ENCODE measurements around the gene TBX4.
"Not testable (repeated sequence)": the region's sequence is repeated elsewhere in the genome, so short reads cannot be mapped to it uniquely, and the experiment has no call there.

Gene TBX4

GRCh38 chr17:61429274-61429673, 22.9 kb upstream of the TBX4 start:
- Histone ChIP-seq H3K27ac (ENCODE audit: poor library complexity, severe bottlenecking) (no peak overlapping the region), H3K27me3 (ENCODE audit: insufficient read depth, poor library complexity, severe bottlenecking) (no peaks in the 10 kb centered on the region), H3K36me3 (ENCODE audit: low read depth) (no peaks in the 10 kb centered on the region), H3K9me3 (ENCODE audit: severe bottlenecking) (no peaks in the 10 kb centered on the region), H3K4me1 (ENCODE audit: insufficient read depth, poor library complexity, severe bottlenecking) (no peaks in the 10 kb centered on the region), H3K4me3 (ENCODE audit: severe bottlenecking) (no peak overlapping the region)
- no peak for DNase-seq (ENCODE audit: low spot score)
- no peak for ATAC-seq (ENCODE audit: low read depth)
- TF ChIP-seq, protein P1, sequence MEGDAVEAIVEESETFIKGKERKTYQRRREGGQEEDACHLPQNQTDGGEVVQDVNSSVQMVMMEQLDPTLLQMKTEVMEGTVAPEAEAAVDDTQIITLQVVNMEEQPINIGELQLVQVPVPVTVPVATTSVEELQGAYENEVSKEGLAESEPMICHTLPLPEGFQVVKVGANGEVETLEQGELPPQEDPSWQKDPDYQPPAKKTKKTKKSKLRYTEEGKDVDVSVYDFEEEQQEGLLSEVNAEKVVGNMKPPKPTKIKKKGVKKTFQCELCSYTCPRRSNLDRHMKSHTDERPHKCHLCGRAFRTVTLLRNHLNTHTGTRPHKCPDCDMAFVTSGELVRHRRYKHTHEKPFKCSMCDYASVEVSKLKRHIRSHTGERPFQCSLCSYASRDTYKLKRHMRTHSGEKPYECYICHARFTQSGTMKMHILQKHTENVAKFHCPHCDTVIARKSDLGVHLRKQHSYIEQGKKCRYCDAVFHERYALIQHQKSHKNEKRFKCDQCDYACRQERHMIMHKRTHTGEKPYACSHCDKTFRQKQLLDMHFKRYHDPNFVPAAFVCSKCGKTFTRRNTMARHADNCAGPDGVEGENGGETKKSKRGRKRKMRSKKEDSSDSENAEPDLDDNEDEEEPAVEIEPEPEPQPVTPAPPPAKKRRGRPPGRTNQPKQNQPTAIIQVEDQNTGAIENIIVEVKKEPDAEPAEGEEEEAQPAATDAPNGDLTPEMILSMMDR (IDR thresholded peaks at IDR 0.05; ENCODE audit: poor library complexity, severe bottlenecking) = no peak

GRCh38 chr17:61429831-61430230, 22.4 kb upstream of the TBX4 start:
- H3K9me3 ChIP-seq (ENCODE audit: severe bottlenecking); H3K4me3 ChIP-seq (ENCODE audit: severe bottlenecking); H3K4me1 ChIP-seq (ENCODE audit: insufficient read depth, poor library complexity, severe bottlenecking); H3K27ac ChIP-seq (ENCODE audit: poor library complexity, severe bottlenecking); H3K27me3 ChIP-seq (ENCODE audit: insufficient read depth, poor library complexity, severe bottlenecking); ATAC-seq (ENCODE audit: low read depth); DNase-seq (ENCODE audit: low spot score); H3K36me3 ChIP-seq (ENCODE audit: low read depth): not testable (repeated sequence)

DNA sequence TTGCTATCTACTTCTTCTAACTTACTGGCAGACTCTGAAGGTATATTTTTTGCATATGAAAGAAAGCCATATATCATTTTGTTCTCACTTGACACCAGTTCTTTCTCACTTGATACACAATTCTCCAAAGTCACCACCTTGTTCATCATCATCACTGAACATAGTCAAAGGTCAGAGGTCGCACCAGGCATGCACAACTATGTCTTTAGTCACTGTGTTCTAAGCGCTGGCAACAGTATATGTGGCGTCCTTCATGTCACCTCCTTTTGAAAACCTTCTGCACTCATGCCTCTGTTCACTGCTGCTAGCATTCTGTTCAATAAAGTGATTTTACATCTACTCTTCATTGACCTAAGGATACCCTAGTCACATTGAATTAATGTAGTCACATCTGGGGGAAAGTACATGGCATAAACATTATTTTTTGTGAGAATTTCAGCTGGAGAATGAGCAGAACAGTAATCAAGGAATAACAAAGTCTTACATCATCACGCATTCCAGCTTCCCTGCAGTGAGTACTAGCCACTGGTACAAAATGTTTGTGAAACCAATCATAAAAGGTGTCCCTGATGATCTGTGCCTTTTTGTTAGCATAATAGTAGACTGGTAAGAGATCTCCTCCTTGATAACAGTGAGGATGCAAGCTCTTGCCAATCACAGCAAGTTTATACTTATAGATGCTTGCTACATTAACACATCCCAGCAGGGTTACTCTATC, 20.5 kb upstream of the TBX4 start:
- Histone ChIP-seq H3K36me3 (ENCODE audit: low read depth) (no peaks in the 10 kb centered on the region), H3K4me1 (ENCODE audit: insufficient read depth, poor library complexity, severe bottlenecking) (no peaks in the 10 kb centered on the region), H3K9me3 (ENCODE audit: severe bottlenecking) (peaks cover 4% of the 10 kb centered on the region), H3K27ac (ENCODE audit: poor library complexity, severe bottlenecking) (no peak overlapping the region), H3K27me3 (ENCODE audit: insufficient read depth, poor library complexity, severe bottlenecking) (no peaks in the 10 kb centered on the region), H3K4me3 (ENCODE audit: severe bottlenecking) (no peak overlapping the region)
- ATAC-seq (ENCODE audit: low read depth) = no peak; the same call in 2 of the 3 replicates
- TF ChIP-seq, protein P1 (IDR thresholded peaks at IDR 0.05; ENCODE audit: poor library complexity, severe bottlenecking) = no peak
- no peak for DNase-seq (ENCODE audit: low spot score)

DNA sequence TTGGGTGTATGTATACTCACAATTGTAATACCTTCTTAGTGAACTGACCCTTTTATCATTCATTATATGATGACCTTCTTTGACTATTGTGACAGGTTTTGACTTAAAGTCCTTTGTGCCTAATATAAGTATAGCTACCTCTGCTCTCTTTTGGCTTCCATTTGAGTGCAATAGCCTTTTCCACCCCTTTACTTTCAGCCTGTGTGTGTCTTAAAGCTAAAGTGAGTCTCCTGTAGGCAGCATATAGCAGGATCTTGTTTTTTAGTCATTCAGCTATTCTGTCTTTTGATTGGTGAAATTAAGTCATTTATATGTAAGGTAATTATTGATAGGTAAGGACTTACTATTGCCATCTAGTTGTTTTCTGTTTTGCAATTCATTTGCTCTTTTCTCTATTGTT, 15.9 kb upstream of the TBX4 start:
- ATAC-seq (ENCODE audit: low read depth) (no peak), DNase-seq (ENCODE audit: low spot score) (no peak)
- Histone ChIP-seq H3K4me3 (ENCODE audit: severe bottlenecking) (no peak overlapping the region), H3K27ac (ENCODE audit: poor library complexity, severe bottlenecking) (no peak overlapping the region), H3K36me3 (ENCODE audit: low read depth) (no peaks in the 10 kb centered on the region), H3K9me3 (ENCODE audit: severe bottlenecking) (peaks cover 4% of the 10 kb centered on the region), H3K27me3 (ENCODE audit: insufficient read depth, poor library complexity, severe bottlenecking) (no peaks in the 10 kb centered on the region), H3K4me1 (ENCODE audit: insufficient read depth, poor library complexity, severe bottlenecking) (no peaks in the 10 kb centered on the region)
- TF ChIP-seq, protein P1 (IDR thresholded peaks at IDR 0.05; ENCODE audit: poor library complexity, severe bottlenecking) = no peak

- H3K27ac ChIP-seq (ENCODE audit: poor library complexity, severe bottlenecking) = no peak overlapping the region
- no peaks in the 10 kb centered on the region for H3K4me1 ChIP-seq (ENCODE audit: insufficient read depth, poor library complexity, severe bottlenecking)
- TF ChIP-seq, protein P1 (IDR thresholded peaks at IDR 0.05; ENCODE audit: poor library complexity, severe bottlenecking) = no peak
- peaks cover 4% of the 10 kb centered on the region for H3K9me3 ChIP-seq (ENCODE audit: severe bottlenecking)
- no peaks in the 10 kb centered on the region for H3K36me3 ChIP-seq (ENCODE audit: low read depth)
- ATAC-seq (ENCODE audit: low read depth) = no peak
- DNase-seq (ENCODE audit: low spot score) = no peak
- H3K27me3 ChIP-seq (ENCODE audit: insufficient read depth, poor library complexity, severe bottlenecking) = no peaks in the 10 kb centered on the region
- H3K4me3 ChIP-seq (ENCODE audit: severe bottlenecking) = no peak overlapping the region
Observed at GRCh38 chr17:61436995-61437704, 15.1 kb upstream of the TBX4 start.

Measured in RWPE2 (cell line).